Measurements from ENCODE around the gene EEIG2. TPM values are rescaled to one million over a fixed set of nuclear protein-coding genes. Genes with fewer than 3 reads are reported as not detected.

The EEIG2 gene
- 12.4 TPM for polyA plus RNA-seq (2013, experiment 1 of 2)
- 12.5 TPM for polyA plus RNA-seq (2013, experiment 2 of 2)

DNA sequence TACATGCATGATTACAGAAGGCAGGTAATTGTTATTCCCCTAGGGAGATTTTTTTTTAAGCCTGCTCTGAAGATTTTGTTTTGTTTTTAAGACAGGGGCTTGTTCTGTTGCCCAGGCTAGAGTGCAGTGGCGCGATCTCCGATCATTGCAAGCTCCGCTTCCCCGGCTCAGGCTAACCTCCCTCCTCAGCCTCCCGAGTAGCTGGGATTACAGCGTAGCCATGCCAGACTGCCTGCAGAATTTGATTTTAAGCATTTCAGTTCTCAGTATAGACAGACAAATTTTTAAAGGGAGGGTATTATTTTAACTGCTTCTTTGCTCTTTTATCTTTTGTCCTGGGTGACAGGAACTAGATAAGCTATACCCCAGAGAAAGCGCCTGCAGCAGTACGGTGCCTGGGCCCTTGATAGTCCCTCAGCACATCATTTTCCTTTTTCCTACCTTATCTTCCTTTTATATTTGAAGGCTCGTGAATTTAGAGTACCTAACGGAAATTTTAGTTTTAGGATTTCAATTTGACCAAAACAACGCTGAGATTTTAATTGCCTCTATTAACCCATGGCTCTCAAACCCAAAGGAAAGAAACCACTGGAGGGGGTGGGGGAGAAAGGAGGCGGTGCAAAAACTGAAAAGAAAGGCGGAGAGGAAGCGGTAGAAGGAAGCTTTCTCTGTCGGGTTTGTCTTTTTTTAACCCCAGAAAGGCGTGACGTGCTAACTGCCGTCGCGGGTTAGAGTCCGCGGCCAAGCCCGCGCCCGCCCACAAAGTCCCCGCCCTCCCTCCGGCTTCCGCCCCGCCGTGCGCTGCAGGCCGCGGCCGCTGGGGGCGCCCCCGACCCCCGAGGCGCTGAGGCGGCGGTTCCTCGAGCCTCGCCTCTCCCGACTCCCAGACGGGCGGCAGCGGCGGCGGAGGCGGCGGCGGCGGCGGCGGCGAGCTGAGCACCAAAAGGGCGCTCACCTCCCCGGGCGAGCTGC lies at the start of gene EEIG2:
TSS of gene EEIG2 (plus strand) at position 886 of the 972 bp plus-strand sequence. CDS start 329 bp downstream, outside the sequence.
- H3K4me2 ChIP-seq (ENCODE audit: low read length, poor library complexity, severe bottlenecking) = peak within 1 kb of the TSS; percentile 69
- H3K14ac ChIP-seq (ENCODE audit: low read length in 2 of 2) = peak within 1 kb of the TSS in 1 of 2 experiments; percentile 53
- DNase-seq = peak; percentile 91
- peak within 1 kb of the TSS in 1 of 2 experiments; percentile 65 for H2BK12ac ChIP-seq (ENCODE audit: low read length in 2 of 2)
- peak within 1 kb of the TSS; percentile 35 to 83 for H3K4ac ChIP-seq (ENCODE audit: low read depth in 1 of 2, low read length in 2 of 2)
- peak within 1 kb of the TSS; percentile 88 for H3K9ac ChIP-seq (ENCODE audit: low read length)
- WGBS = 19% methylated on average over 40 of the region's 59 CpGs
- H2AFZ ChIP-seq (ENCODE audit: low read depth, low read length) = peak within 1 kb of the TSS; percentile 36
- H3K18ac ChIP-seq (ENCODE audit: low read depth in 1 of 2, low read length in 2 of 2) = peak within 1 kb of the TSS; percentile 62 to 82
- peaks cover 0 to 3% of the 10 kb centered on the region in 2 experiments for H3K27me3 ChIP-seq (ENCODE audit: control insufficient read depth in 1 of 2, insufficient read depth in 1 of 2, low read length in 2 of 2)
- H2AK5ac ChIP-seq (ENCODE audit: low read length, severe bottlenecking) = no peak within 1 kb of the TSS
- H4K91ac ChIP-seq (ENCODE audit: low read length) = no peak within 1 kb of the TSS
- peak within 1 kb of the TSS; percentile 60 to 92 for H3K4me3 ChIP-seq (ENCODE audit: insufficient read depth in 1 of 2, low read depth in 1 of 2, low read length in 2 of 2)
- peak within 1 kb of the TSS in 1 of 2 experiments; percentile 6 for H3K23ac ChIP-seq (ENCODE audit: low read length in 2 of 2)
- H3K27ac ChIP-seq (ENCODE audit: low read length, poor library complexity, severe bottlenecking) = peak within 1 kb of the TSS; percentile 14
- no peaks in the 10 kb centered on the region for H3K36me3 ChIP-seq (ENCODE audit: control insufficient read depth in 1 of 2, insufficient read depth in 2 of 2, low read depth in 1 of 2, low read length in 2 of 2)
- H3K9me3 ChIP-seq (ENCODE audit: control insufficient read depth, low read length) = no peaks in the 10 kb centered on the region
- H2BK5ac ChIP-seq (ENCODE audit: low read depth, low read length, poor library complexity, severe bottlenecking) = no peak within 1 kb of the TSS
- H3K79me1 ChIP-seq (replicated peaks; ENCODE audit: low read length, poor library complexity, severe bottlenecking) = peaks cover 15% of the 10 kb centered on the region
- peak within 1 kb of the TSS; percentile 89 for H2BK15ac ChIP-seq (ENCODE audit: low read depth, poor library complexity, severe bottlenecking)
- H2BK120ac ChIP-seq (ENCODE audit: low read depth, low read length) = peak within 1 kb of the TSS; percentile 87
- H3K4me1 ChIP-seq (ENCODE audit: control insufficient read depth, insufficient read depth, low read depth, low read length) = peaks cover 5% of the 10 kb centered on the region
- H4K8ac ChIP-seq (ENCODE audit: low read length) = peak within 1 kb of the TSS; percentile 49

GRCh38 chr1:108511764-108512163 lies 48.1 kb upstream of the EEIG2 start:
- Histone ChIP-seq H3K4me2 (ENCODE audit: low read length, poor library complexity, severe bottlenecking) (no peak overlapping the region), H3K4me1 (ENCODE audit: control insufficient read depth, insufficient read depth, low read depth, low read length) (no peaks in the 10 kb centered on the region), H3K18ac (ENCODE audit: low read depth in 1 of 2, low read length in 2 of 2) (no peak overlapping the region), H3K4me3 (ENCODE audit: insufficient read depth in 1 of 2, low read depth in 1 of 2, low read length in 2 of 2) (no peak overlapping the region), H2BK15ac (ENCODE audit: low read depth, poor library complexity, severe bottlenecking) (no peak overlapping the region), H3K9ac (ENCODE audit: low read length) (no peak overlapping the region), H3K4ac (ENCODE audit: low read depth in 1 of 2, low read length in 2 of 2) (no peak overlapping the region), H3K27ac (ENCODE audit: low read length, poor library complexity, severe bottlenecking) (no peak overlapping the region), H3K79me1 (replicated peaks; ENCODE audit: low read length, poor library complexity, severe bottlenecking) (no peaks in the 10 kb centered on the region), H3K27me3 (ENCODE audit: control insufficient read depth in 1 of 2, insufficient read depth in 1 of 2, low read length in 2 of 2) (no peaks in the 10 kb centered on the region), H3K36me3 (ENCODE audit: control insufficient read depth in 1 of 2, insufficient read depth in 2 of 2, low read depth in 1 of 2, low read length in 2 of 2) (no peaks in the 10 kb centered on the region), H2BK120ac (ENCODE audit: low read depth, low read length) (no peak overlapping the region), H2AFZ (ENCODE audit: low read depth, low read length) (no peak overlapping the region), H3K14ac (ENCODE audit: low read length in 2 of 2) (no peak overlapping the region), H4K8ac (ENCODE audit: low read length) (no peak overlapping the region), H3K9me3 (ENCODE audit: control insufficient read depth, low read length) (no peaks in the 10 kb centered on the region), H3K23ac (ENCODE audit: low read length in 2 of 2) (no peak overlapping the region), H2BK5ac (ENCODE audit: low read depth, low read length, poor library complexity, severe bottlenecking) (no peak overlapping the region), H4K91ac (ENCODE audit: low read length) (no peak overlapping the region), H2AK5ac (ENCODE audit: low read length, severe bottlenecking) (no peak overlapping the region), H2BK12ac (ENCODE audit: low read length in 2 of 2) (no peak overlapping the region)
- WGBS = 64% methylated on average over 2 of the region's 3 CpGs
- DNase-seq = no peak

GRCh38 chr1:108512239-108513043 lies 47.5 kb upstream of the EEIG2 start:
- Histone ChIP-seq H3K14ac (ENCODE audit: low read length in 2 of 2) (no peak overlapping the region), H2BK15ac (ENCODE audit: low read depth, poor library complexity, severe bottlenecking) (no peak overlapping the region), H2BK5ac (ENCODE audit: low read depth, low read length, poor library complexity, severe bottlenecking) (no peak overlapping the region), H3K9me3 (ENCODE audit: control insufficient read depth, low read length) (no peaks in the 10 kb centered on the region), H3K18ac (ENCODE audit: low read depth in 1 of 2, low read length in 2 of 2) (no peak overlapping the region), H4K8ac (ENCODE audit: low read length) (no peak overlapping the region), H3K79me1 (replicated peaks; ENCODE audit: low read length, poor library complexity, severe bottlenecking) (no peaks in the 10 kb centered on the region), H3K23ac (ENCODE audit: low read length in 2 of 2) (no peak overlapping the region), H3K4me1 (ENCODE audit: control insufficient read depth, insufficient read depth, low read depth, low read length) (no peaks in the 10 kb centered on the region), H3K4ac (ENCODE audit: low read depth in 1 of 2, low read length in 2 of 2) (no peak overlapping the region), H2BK120ac (ENCODE audit: low read depth, low read length) (no peak overlapping the region), H2BK12ac (ENCODE audit: low read length in 2 of 2) (no peak overlapping the region), H3K36me3 (ENCODE audit: control insufficient read depth in 1 of 2, insufficient read depth in 2 of 2, low read depth in 1 of 2, low read length in 2 of 2) (no peaks in the 10 kb centered on the region), H3K4me2 (ENCODE audit: low read length, poor library complexity, severe bottlenecking) (no peak overlapping the region), H4K91ac (ENCODE audit: low read length) (no peak overlapping the region), H3K27ac (ENCODE audit: low read length, poor library complexity, severe bottlenecking) (no peak overlapping the region), H3K9ac (ENCODE audit: low read length) (peak overlapping the region; percentile 18), H3K4me3 (ENCODE audit: insufficient read depth in 1 of 2, low read depth in 1 of 2, low read length in 2 of 2) (no peak overlapping the region), H3K27me3 (ENCODE audit: control insufficient read depth in 1 of 2, insufficient read depth in 1 of 2, low read length in 2 of 2) (no peaks in the 10 kb centered on the region), H2AFZ (ENCODE audit: low read depth, low read length) (no peak overlapping the region), H2AK5ac (ENCODE audit: low read length, severe bottlenecking) (no peak overlapping the region)
- WGBS = 90% methylated on average over 2 of the region's 6 CpGs
- peak; percentile 50 for DNase-seq

DNA sequence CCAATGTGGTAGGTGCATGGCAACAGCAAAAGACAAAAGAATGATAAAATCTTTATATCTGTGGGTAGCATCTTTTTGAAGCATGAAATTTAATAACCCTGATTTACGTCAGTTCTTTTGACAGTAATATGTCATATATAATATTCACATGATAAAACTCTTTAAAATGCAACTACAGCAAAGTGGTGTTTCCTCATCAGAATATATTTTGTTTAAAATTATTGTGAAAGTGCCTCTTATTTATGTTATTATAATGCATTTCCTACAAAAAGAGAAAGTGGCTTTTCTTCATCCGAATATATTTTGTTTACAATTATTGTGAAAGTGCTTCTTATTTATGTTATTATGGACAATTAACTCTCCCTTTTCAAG lies 46.9 kb upstream of the EEIG2 start:
- no peak overlapping the region for H2AK5ac ChIP-seq (ENCODE audit: low read length, severe bottlenecking)
- no peaks in the 10 kb centered on the region for H3K36me3 ChIP-seq (ENCODE audit: control insufficient read depth in 1 of 2, insufficient read depth in 2 of 2, low read depth in 1 of 2, low read length in 2 of 2)
- peak overlapping the region; percentile 18 for H3K9ac ChIP-seq (ENCODE audit: low read length)
- no peak overlapping the region for H4K8ac ChIP-seq (ENCODE audit: low read length)
- H3K4me2 ChIP-seq (ENCODE audit: low read length, poor library complexity, severe bottlenecking) = no peak overlapping the region
- no peaks in the 10 kb centered on the region for H3K4me1 ChIP-seq (ENCODE audit: control insufficient read depth, insufficient read depth, low read depth, low read length)
- no peak overlapping the region for H2BK120ac ChIP-seq (ENCODE audit: low read depth, low read length)
- no peak overlapping the region for H2BK15ac ChIP-seq (ENCODE audit: low read depth, poor library complexity, severe bottlenecking)
- H3K9me3 ChIP-seq (ENCODE audit: control insufficient read depth, low read length) = no peaks in the 10 kb centered on the region
- H3K27me3 ChIP-seq (ENCODE audit: control insufficient read depth in 1 of 2, insufficient read depth in 1 of 2, low read length in 2 of 2) = no peaks in the 10 kb centered on the region
- no CpG with 5 or more reads among the region's 2 CpGs for whole genome bisulfite sequencing
- H3K18ac ChIP-seq (ENCODE audit: low read depth in 1 of 2, low read length in 2 of 2) = no peak overlapping the region
- no peak overlapping the region for H3K23ac ChIP-seq (ENCODE audit: low read length in 2 of 2)
- H2BK12ac ChIP-seq (ENCODE audit: low read length in 2 of 2) = no peak overlapping the region
- H3K14ac ChIP-seq (ENCODE audit: low read length in 2 of 2) = no peak overlapping the region
- no peak overlapping the region for H3K4me3 ChIP-seq (ENCODE audit: insufficient read depth in 1 of 2, low read depth in 1 of 2, low read length in 2 of 2)
- no peaks in the 10 kb centered on the region for H3K79me1 ChIP-seq (replicated peaks; ENCODE audit: low read length, poor library complexity, severe bottlenecking)
- no peak overlapping the region for H4K91ac ChIP-seq (ENCODE audit: low read length)
- H3K27ac ChIP-seq (ENCODE audit: low read length, poor library complexity, severe bottlenecking) = no peak overlapping the region
- H2AFZ ChIP-seq (ENCODE audit: low read depth, low read length) = no peak overlapping the region
- H3K4ac ChIP-seq (ENCODE audit: low read depth in 1 of 2, low read length in 2 of 2) = no peak overlapping the region
- H2BK5ac ChIP-seq (ENCODE audit: low read depth, low read length, poor library complexity, severe bottlenecking) = no peak overlapping the region
- DNase-seq = no peak

Measured in mesenchymal stem cell (in vitro differentiated cells and primary cell).